Ramos (cell line): ENCODE measurements around the gene SPAG9.

Source experiments
- in situ Hi-C: fragments of 300-500 bp; cut with MboI; formaldehyde crosslinking; loops from one replicate; pipeline ENCODE4 v1.14.3; 2022; ENCODE audit warnings: low sequenced_read_pairs; ENCODE audit not compliant: unreplicated experiment

Gene SPAG9, protein sequence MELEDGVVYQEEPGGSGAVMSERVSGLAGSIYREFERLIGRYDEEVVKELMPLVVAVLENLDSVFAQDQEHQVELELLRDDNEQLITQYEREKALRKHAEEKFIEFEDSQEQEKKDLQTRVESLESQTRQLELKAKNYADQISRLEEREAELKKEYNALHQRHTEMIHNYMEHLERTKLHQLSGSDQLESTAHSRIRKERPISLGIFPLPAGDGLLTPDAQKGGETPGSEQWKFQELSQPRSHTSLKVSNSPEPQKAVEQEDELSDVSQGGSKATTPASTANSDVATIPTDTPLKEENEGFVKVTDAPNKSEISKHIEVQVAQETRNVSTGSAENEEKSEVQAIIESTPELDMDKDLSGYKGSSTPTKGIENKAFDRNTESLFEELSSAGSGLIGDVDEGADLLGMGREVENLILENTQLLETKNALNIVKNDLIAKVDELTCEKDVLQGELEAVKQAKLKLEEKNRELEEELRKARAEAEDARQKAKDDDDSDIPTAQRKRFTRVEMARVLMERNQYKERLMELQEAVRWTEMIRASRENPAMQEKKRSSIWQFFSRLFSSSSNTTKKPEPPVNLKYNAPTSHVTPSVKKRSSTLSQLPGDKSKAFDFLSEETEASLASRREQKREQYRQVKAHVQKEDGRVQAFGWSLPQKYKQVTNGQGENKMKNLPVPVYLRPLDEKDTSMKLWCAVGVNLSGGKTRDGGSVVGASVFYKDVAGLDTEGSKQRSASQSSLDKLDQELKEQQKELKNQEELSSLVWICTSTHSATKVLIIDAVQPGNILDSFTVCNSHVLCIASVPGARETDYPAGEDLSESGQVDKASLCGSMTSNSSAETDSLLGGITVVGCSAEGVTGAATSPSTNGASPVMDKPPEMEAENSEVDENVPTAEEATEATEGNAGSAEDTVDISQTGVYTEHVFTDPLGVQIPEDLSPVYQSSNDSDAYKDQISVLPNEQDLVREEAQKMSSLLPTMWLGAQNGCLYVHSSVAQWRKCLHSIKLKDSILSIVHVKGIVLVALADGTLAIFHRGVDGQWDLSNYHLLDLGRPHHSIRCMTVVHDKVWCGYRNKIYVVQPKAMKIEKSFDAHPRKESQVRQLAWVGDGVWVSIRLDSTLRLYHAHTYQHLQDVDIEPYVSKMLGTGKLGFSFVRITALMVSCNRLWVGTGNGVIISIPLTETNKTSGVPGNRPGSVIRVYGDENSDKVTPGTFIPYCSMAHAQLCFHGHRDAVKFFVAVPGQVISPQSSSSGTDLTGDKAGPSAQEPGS (N-terminal part only)

GRCh38 chr17:51120739-51121619 is at the start of gene SPAG9:
Gene SPAG9, minus strand, starts transcription at chr17:51120868. Its CDS starts 212 bp downstream, at chr17:51120656.
- in situ Hi-C loops, result no loop called here

GRCh38 chr17:51169340-51169739 is 48.7 kb upstream of the SPAG9 start:
- in situ Hi-C loops, result loop anchor here (25.0 kb wide), 1 partner anchor 307 kb away; the partner anchor contains the start of gene TOB1

GRCh38 chr17:51166987-51167931 is 46.6 kb upstream of the SPAG9 start:
- in situ Hi-C loops, result loop anchor here (25.0 kb wide), 1 partner anchor 305 kb away; the partner anchor contains the start of gene TOB1

- in situ Hi-C loops, result loop anchor here (25.0 kb wide), 1 partner anchor 304 kb away; the partner anchor contains the start of gene TOB1
These were observed 45.7 kb upstream of the SPAG9 start, which contains the start of gene NME2 for GRCh38 chr17:51166198-51166986. Gene NME2, plus strand, starts transcription at chr17:51166411. Its CDS starts 420 bp downstream, at chr17:51166831.

GRCh38 chr17:51165680-51166197 is 45.1 kb upstream of the SPAG9 start:
- in situ Hi-C loops, result loop anchor here (25.0 kb wide), 1 partner anchor 303 kb away; the partner anchor contains the start of gene TOB1

- in situ Hi-C loops, result loop anchor here (25.0 kb wide), 1 partner anchor 303 kb away; the partner anchor contains the start of gene TOB1
These were observed 44.4 kb upstream of the SPAG9 start for GRCh38 chr17:51164911-51165679.

DNA sequence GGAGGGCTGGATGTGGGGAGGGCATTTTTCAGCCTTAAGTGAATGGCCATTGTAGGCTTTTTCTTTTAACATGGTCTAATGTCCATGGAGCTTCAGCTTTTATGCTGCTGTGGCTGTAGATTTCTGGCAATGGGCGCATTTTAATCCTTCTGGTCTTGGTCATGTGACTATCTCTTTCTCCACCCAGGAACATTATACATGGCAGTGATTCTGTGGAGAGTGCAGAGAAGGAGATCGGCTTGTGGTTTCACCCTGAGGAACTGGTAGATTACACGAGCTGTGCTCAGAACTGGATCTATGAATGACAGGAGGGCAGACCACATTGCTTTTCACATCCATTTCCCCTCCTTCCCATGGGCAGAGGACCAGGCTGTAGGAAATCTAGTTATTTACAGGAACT is 40.9 kb upstream of the SPAG9 start:
- in situ Hi-C loops, result loop anchor here (25.0 kb wide), 1 partner anchor 299 kb away; the partner anchor contains the start of gene TOB1

GRCh38 chr17:51159604-51160003 is 38.9 kb upstream of the SPAG9 start:
- in situ Hi-C loops, result loop anchor here (10.0 to 25.0 kb wide), 2 partner anchors 155 to 297 kb away; partner anchors contain the start of gene TOB1

DNA sequence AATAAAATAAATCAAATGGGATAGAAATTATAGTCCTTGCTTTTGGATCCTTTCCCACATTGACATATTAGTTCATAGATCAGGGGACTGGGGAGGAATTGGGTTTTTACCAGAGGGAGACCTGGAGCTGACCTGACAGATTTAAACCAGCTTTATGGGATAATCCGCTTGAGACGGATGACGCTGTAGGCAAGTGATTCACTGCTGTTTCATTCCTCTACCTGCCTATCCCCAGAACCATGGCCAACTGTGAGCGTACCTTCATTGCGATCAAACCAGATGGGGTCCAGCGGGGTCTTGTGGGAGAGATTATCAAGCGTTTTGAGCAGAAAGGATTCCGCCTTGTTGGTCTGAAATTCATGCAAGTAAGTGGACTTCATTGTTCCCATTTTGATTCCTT is 34.7 kb upstream of the SPAG9 start:
- in situ Hi-C loops, result loop anchor here (10.0 to 25.0 kb wide), 2 partner anchors 151 to 293 kb away; partner anchors contain the start of gene TOB1

DNA sequence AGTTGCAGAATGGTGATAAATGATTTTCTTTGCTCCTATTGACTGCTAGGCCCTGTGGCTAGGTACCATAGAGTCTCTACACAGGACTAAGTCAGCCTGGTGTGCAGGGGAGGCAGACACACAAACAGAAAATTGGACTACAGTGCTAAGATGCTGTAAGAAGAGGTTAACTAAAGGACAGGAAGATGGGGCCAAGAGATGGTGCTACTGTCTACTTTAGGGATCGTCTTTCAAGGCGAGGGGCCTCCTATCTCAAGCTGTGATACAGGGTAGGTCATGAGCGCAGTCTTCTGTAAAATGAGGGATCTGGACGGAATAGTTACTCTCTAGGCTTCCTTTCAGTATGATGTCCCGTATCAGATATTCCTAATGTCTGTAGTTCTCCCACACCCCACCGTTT is 33.5 kb upstream of the SPAG9 start:
- in situ Hi-C loops, result loop anchor here (10.0 to 25.0 kb wide), 2 partner anchors 149 to 292 kb away; partner anchors contain the start of gene TOB1

DNA sequence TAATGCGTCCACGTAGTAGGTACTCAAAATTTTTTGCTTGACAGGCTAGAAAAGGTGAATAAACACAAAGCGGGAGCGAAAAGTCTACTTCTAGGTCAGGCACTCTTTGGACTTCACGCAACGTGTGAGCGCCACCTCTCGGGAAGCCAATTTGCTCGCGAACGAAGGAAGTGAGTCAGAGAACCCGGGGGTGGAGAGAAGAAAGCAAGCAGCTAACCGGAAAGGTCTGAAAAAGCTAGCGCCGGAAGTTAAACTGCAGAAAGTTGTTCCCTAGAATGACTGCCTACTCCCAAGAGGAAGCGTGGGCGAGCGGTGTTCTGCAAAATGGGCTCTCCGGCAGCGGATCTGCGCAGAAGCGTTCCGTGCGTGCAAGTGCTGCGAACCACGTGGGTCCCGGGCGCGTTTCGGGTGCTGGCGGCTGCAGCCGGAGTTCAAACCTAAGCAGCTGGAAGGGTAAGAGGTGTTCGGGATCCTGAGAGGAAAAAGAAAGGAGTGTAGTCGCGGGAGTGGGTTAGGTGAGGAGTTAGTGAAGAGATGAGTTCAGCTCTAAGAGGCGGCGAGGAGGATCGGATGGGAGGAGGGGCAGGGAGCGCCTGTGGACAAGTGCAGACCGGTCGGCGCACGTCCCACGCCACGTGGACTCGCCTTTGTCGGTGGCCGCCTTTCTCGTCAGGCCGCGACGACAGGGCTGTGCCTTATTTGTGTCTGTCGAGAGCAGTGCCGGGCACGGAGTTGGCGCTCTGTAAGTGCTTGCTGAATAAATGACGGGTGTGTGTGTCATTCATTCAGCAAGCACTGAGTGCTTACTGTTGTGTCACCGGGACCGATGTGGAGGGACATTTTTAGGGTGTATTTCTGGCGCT is 32.8 kb upstream of the SPAG9 start, which contains the start of gene NME1:
NME1 (plus strand) TSS at position 350 of the 863 bp plus-strand sequence. CDS start 2,096 bp downstream, outside the sequence.
- in situ Hi-C loops, result loop anchor here (10.0 to 25.0 kb wide), 2 partner anchors 149 to 291 kb away; partner anchors contain the start of gene TOB1

GRCh38 chr17:51152766-51153209 is 32.1 kb upstream of the SPAG9 start:
- in situ Hi-C loops, result loop anchor here (10.0 to 25.0 kb wide), 2 partner anchors 148 to 290 kb away; partner anchors contain the start of gene TOB1

DNA sequence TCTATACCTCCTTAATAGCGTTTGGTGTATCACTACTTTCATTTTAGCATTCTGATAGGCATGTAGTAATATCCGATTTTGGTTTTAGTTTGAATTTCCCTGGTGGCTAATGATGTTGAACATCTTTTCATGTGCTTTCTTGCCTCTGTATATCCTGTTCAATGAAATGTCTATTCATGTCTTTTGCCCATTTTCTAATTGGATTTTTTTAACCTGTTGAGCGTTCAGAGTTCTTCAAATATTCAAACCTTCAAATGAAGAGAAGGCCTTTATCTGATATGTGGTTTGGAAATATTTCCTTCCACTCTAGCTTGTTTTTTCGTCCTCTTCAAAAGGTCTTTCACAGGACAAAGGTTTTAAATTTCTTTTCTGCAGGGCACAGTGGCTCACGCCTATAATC is 30.3 kb upstream of the SPAG9 start:
- in situ Hi-C loops, result loop anchor here (10.0 to 25.0 kb wide), 2 partner anchors 146 to 289 kb away; partner anchors contain the start of gene TOB1

- in situ Hi-C loops, result no loop called here
These were observed 28.5 kb upstream of the SPAG9 start for GRCh38 chr17:51149163-51149562.
